Mesenchymal stem cell (in vitro differentiated cells and primary cell): ENCODE results near the gene GDPD2.

ENCODE experiments used
- DNase-seq: peaks from one replicate; pipeline ENCODE4 v3.0.0-alpha.2; 2013
- H2AFZ ChIP-seq: one replicate; pipeline ENCODE4 v1.6.1; 2013; ENCODE audit warnings: low read depth, mild to moderate bottlenecking, control low read depth, inconsistent platforms, low read length, moderate library complexity
- H2AK5ac ChIP-seq: 2 replicates; pipeline ENCODE4 v1.6.1; 2013; ENCODE audit warnings: low read length, moderate library complexity, mild to moderate bottlenecking, inconsistent platforms; ENCODE audit not compliant: severe bottlenecking
- H2BK120ac ChIP-seq: one replicate; pipeline ENCODE4 v1.6.1; 2013; ENCODE audit warnings: low read depth, mild to moderate bottlenecking, inconsistent platforms, low read length, moderate library complexity
- H2BK12ac ChIP-seq, 2 experiments: one replicate each; pipeline ENCODE4 v1.6.1; 2013; ENCODE audit warnings: inconsistent platforms in 2 of 2, low read length in 2 of 2, mild to moderate bottlenecking in 2 of 2, moderate library complexity in 2 of 2, control low read depth in 1 of 2
- H2BK15ac ChIP-seq: one replicate; pipeline ENCODE4 v1.6.1; 2013; ENCODE audit warnings: mild to moderate bottlenecking, low read depth, inconsistent platforms; ENCODE audit not compliant: poor library complexity, severe bottlenecking
- H2BK5ac ChIP-seq: 2 replicates; pipeline ENCODE4 v1.6.1; 2013; ENCODE audit warnings: low read depth, mild to moderate bottlenecking, low read length, control low read depth, inconsistent platforms; ENCODE audit not compliant: poor library complexity, severe bottlenecking
- H3K14ac ChIP-seq, 2 experiments: one replicate each; pipeline ENCODE4 v1.6.1; 2013; ENCODE audit warnings: inconsistent platforms in 2 of 2, low read length in 2 of 2, control low read depth in 1 of 2, mild to moderate bottlenecking in 1 of 2, moderate library complexity in 1 of 2
- H3K18ac ChIP-seq, 2 experiments: one replicate each; pipeline ENCODE4 v1.6.1; 2013; ENCODE audit warnings: inconsistent platforms in 2 of 2, low read length in 2 of 2, control low read depth in 1 of 2, low read depth in 1 of 2, mild to moderate bottlenecking in 1 of 2
- H3K23ac ChIP-seq, 2 experiments: one replicate each; pipeline ENCODE4 v1.6.1; 2013; ENCODE audit warnings: inconsistent platforms in 2 of 2, low read length in 2 of 2, mild to moderate bottlenecking in 2 of 2, moderate library complexity in 2 of 2, control low read depth in 1 of 2
- H3K27ac ChIP-seq: 2 replicates; pipeline ENCODE4 v1.5.1; 2013; ENCODE audit warnings: mild to moderate bottlenecking, moderate library complexity, low read length, control low read depth, inconsistent platforms; ENCODE audit not compliant: poor library complexity, severe bottlenecking
- H3K27me3 ChIP-seq, 2 experiments: 2 replicates each; pipeline versions ENCODE4 v1.6.1 to v1.7.0; 2013; ENCODE audit warnings: low read length in 2 of 2, mild to moderate bottlenecking in 2 of 2, moderate library complexity in 2 of 2, control low read depth in 1 of 2, inconsistent platforms in 1 of 2; ENCODE audit not compliant: control insufficient read depth in 1 of 2, insufficient read depth in 1 of 2
- H3K36me3 ChIP-seq, 2 experiments: 2 replicates each; pipeline versions ENCODE4 v1.6.1 to v1.7.0; 2013; ENCODE audit warnings: low read length in 2 of 2, control low read depth in 1 of 2, inconsistent platforms in 1 of 2, low read depth in 1 of 2, mild to moderate bottlenecking in 1 of 2; ENCODE audit not compliant: insufficient read depth in 2 of 2, control insufficient read depth in 1 of 2
- H3K4ac ChIP-seq, 2 experiments: one replicate each; pipeline ENCODE4 v1.6.1; 2013; ENCODE audit warnings: inconsistent platforms in 2 of 2, low read length in 2 of 2, mild to moderate bottlenecking in 2 of 2, moderate library complexity in 2 of 2, control low read depth in 1 of 2, low read depth in 1 of 2
- H3K4me1 ChIP-seq: 2 replicates; pipeline ENCODE4 v1.6.1; 2013; ENCODE audit warnings: low read depth, low read length, control low read depth; ENCODE audit not compliant: control insufficient read depth, insufficient read depth
- H3K4me2 ChIP-seq: 2 replicates; pipeline ENCODE4 v1.6.1; 2013; ENCODE audit warnings: low read length, mild to moderate bottlenecking, inconsistent platforms; ENCODE audit not compliant: poor library complexity, severe bottlenecking
- H3K4me3 ChIP-seq, 2 experiments: 2 replicates each; pipeline versions ENCODE4 v1.5.1 to v1.7.0; 2013; ENCODE audit warnings: low read length in 2 of 2, mild to moderate bottlenecking in 2 of 2, control low read depth in 1 of 2, low read depth in 1 of 2; ENCODE audit not compliant: insufficient read depth in 1 of 2
- H3K79me1 ChIP-seq: replicated peaks from 2 replicates; pipeline ENCODE4 v1.6.1; 2013; ENCODE audit warnings: mild to moderate bottlenecking, control low read depth, low read length, inconsistent platforms; ENCODE audit not compliant: poor library complexity, severe bottlenecking
- H3K9ac ChIP-seq: 2 replicates; pipeline ENCODE4 v1.7.0; 2013; ENCODE audit warnings: mild to moderate bottlenecking, low read length, moderate library complexity
- H3K9me3 ChIP-seq: 2 replicates; pipeline ENCODE4 v1.7.0; 2013; ENCODE audit warnings: mild to moderate bottlenecking, low read length; ENCODE audit not compliant: control insufficient read depth
- H4K8ac ChIP-seq: one replicate; pipeline ENCODE4 v1.6.1; 2013; ENCODE audit warnings: inconsistent platforms, mild to moderate bottlenecking, low read length, moderate library complexity
- H4K91ac ChIP-seq: one replicate; pipeline ENCODE4 v1.6.1; 2013; ENCODE audit warnings: mild to moderate bottlenecking, low read length, inconsistent platforms
- WGBS: methylation state at CpG from one replicate; pipeline ENCODE4 v1.1.7; 2013; ENCODE audit warnings: mixed read lengths; 5-methylcytosine and 5-hydroxymethylcytosine counted together

The GDPD2 gene

GRCh38 chrX:70479247-70479921, 56.3 kb downstream of the GDPD2 start:
- Histone ChIP-seq H3K79me1 (peaks cover 4% of the 10 kb centered on the region), H2BK120ac (no peak overlapping the region), H3K18ac (peak overlapping the region; percentile 24 to 33), H2AFZ (no peak overlapping the region), H4K91ac (no peak overlapping the region), H3K9me3 (no peaks in the 10 kb centered on the region), H3K9ac (peak overlapping the region; percentile 66), H3K23ac (no peak overlapping the region), H3K27me3 (peaks cover 0 to 46% of the 10 kb centered on the region in 2 experiments), H2BK12ac (no peak overlapping the region), H3K4me3 (peak overlapping the region in 1 of 2 experiments; percentile 52), H3K27ac (peak overlapping the region; percentile 20), H4K8ac (peak overlapping the region; percentile 84), H2AK5ac (no peak overlapping the region), H2BK15ac (no peak overlapping the region), H3K14ac (no peak overlapping the region), H3K36me3 (no peaks in the 10 kb centered on the region), H3K4ac (no peak overlapping the region), H3K4me2 (no peak overlapping the region), H2BK5ac (no peak overlapping the region), H3K4me1 (peaks cover 12% of the 10 kb centered on the region)
- 0% methylated on average over 1 of the region's 4 CpGs for WGBS
- peak; percentile 89 for DNase-seq

- Histone ChIP-seq H3K23ac (no peak overlapping the region), H3K4me1 (peaks cover 12% of the 10 kb centered on the region), H3K4me3 (peak overlapping the region in 1 of 2 experiments; percentile 31), H3K79me1 (peaks cover 4% of the 10 kb centered on the region), H2AFZ (no peak overlapping the region), H3K36me3 (no peaks in the 10 kb centered on the region), H3K27me3 (peaks cover 0 to 49% of the 10 kb centered on the region in 2 experiments), H4K8ac (no peak overlapping the region), H3K4ac (no peak overlapping the region), H4K91ac (no peak overlapping the region), H2BK5ac (no peak overlapping the region), H3K14ac (no peak overlapping the region), H2BK12ac (no peak overlapping the region), H3K27ac (no peak overlapping the region), H2BK120ac (no peak overlapping the region), H3K4me2 (no peak overlapping the region), H3K18ac (peak overlapping the region; percentile 24 to 33), H2AK5ac (no peak overlapping the region), H2BK15ac (no peak overlapping the region), H3K9ac (no peak overlapping the region), H3K9me3 (no peaks in the 10 kb centered on the region)
- DNase-seq: no peak
- 69% methylated on average over 5 of the region's 6 CpGs for WGBS
Measured at GRCh38 chrX:70479922-70480659, 57.0 kb downstream of the GDPD2 start.

GRCh38 chrX:70480660-70481018, 57.5 kb downstream of the GDPD2 start:
- no peak overlapping the region for H2BK5ac ChIP-seq
- no peak overlapping the region for H3K4ac ChIP-seq
- H3K9me3 ChIP-seq: no peaks in the 10 kb centered on the region
- H2AFZ ChIP-seq: no peak overlapping the region
- H3K4me3 ChIP-seq: peak overlapping the region in 1 of 2 experiments; percentile 31
- H4K91ac ChIP-seq: no peak overlapping the region
- no peak overlapping the region for H4K8ac ChIP-seq
- peak; percentile 62 for DNase-seq
- peaks cover 0 to 2% of the 10 kb centered on the region in 2 experiments for H3K36me3 ChIP-seq
- no peak overlapping the region for H3K4me2 ChIP-seq
- peak overlapping the region; percentile 19 for H2BK120ac ChIP-seq
- H3K14ac ChIP-seq: no peak overlapping the region
- H3K27ac ChIP-seq: no peak overlapping the region
- 77% methylated on average over 7 of the region's 9 CpGs for WGBS
- H3K9ac ChIP-seq: peak overlapping the region; percentile 31
- H3K18ac ChIP-seq: peak overlapping the region; percentile 12 to 24
- H2BK15ac ChIP-seq: no peak overlapping the region
- peak overlapping the region in 1 of 2 experiments; percentile 39 for H2BK12ac ChIP-seq
- no peak overlapping the region for H3K23ac ChIP-seq
- H3K79me1 ChIP-seq: peaks cover 4% of the 10 kb centered on the region
- H2AK5ac ChIP-seq: no peak overlapping the region
- H3K4me1 ChIP-seq: peaks cover 12% of the 10 kb centered on the region
- H3K27me3 ChIP-seq: peaks cover 0 to 53% of the 10 kb centered on the region in 2 experiments

GRCh38 chrX:70481471-70482270, 58.6 kb downstream of the GDPD2 start:
- Histone ChIP-seq H3K9ac (no peak overlapping the region), H3K18ac (no peak overlapping the region), H3K4me3 (no peak overlapping the region), H2AK5ac (no peak overlapping the region), H3K9me3 (no peaks in the 10 kb centered on the region), H3K36me3 (peaks cover 0 to 2% of the 10 kb centered on the region in 2 experiments), H3K14ac (no peak overlapping the region), H2BK5ac (no peak overlapping the region), H2BK12ac (no peak overlapping the region), H2BK120ac (no peak overlapping the region), H4K8ac (no peak overlapping the region), H3K4me1 (peaks cover 12% of the 10 kb centered on the region), H3K23ac (no peak overlapping the region), H4K91ac (no peak overlapping the region), H3K4me2 (no peak overlapping the region), H3K27me3 (peaks cover 0 to 57% of the 10 kb centered on the region in 2 experiments), H3K4ac (no peak overlapping the region), H3K79me1 (peaks cover 4% of the 10 kb centered on the region), H2AFZ (no peak overlapping the region), H2BK15ac (no peak overlapping the region), H3K27ac (peak overlapping the region; percentile 23)
- WGBS: 58% methylated on average over 3 of the region's 8 CpGs
- DNase-seq: peak; percentile 54
